Measurements from ENCODE around the gene THAP8.

DNA sequence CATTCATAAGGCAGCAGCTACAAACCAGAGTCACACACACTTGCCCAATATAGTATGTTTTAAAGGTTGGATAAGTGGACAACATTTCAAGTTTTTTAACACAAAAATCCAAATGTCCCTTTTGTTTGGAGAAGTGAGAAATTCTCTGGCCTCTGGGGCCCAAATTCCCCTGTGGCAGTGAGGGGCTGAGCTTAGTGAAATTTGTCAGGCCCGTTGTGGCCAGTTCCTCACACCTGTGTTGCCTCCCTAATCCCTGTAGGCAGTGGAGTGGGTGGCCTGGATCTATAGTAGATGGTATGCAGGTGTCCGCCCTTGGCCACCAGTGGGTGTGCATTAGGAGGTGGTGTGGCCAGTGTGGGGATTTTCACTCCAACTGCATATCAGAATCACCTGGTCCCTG lies 7.3 kb upstream of the THAP8 start:
- TF ChIP-seq MAX (IDR thresholded peaks at IDR 0.05) (no peak), EP300 (IDR thresholded peaks at IDR 0.05) (no peak), CTCF (IDR thresholded peaks at IDR 0.05) (no peak), POLR2A (IDR thresholded peaks at IDR 0.05; ENCODE audit: low read length) (no peak), ATOH8 (CRISPR knock-in tag; IDR thresholded peaks at IDR 0.05; ENCODE audit: low read depth) (no peak), BHLHE40 (IDR thresholded peaks at IDR 0.05; ENCODE audit: low read depth, low read length) (no peak), HDAC2 (IDR thresholded peaks at IDR 0.05) (no peak), MAFK (IDR thresholded peaks at IDR 0.05; ENCODE audit: partially characterized antibody) (no peak), CEBPB (IDR thresholded peaks at IDR 0.05) (no peak)

Data from A549 (cell line).